C4-2B (cell line): Measurements from ENCODE around the gene CD37.
"Not testable (repeated sequence)": the region's sequence is repeated elsewhere in the genome, so short reads cannot be mapped to it uniquely, and the experiment has no call there.

Experiments used
- H3K27ac ChIP-seq: fragments of 450-650 bp; 2 replicates; pipeline ENCODE4 v1.5.1; 2017
- ZFX ChIP-seq: fragments of 450-650 bp; IDR thresholded peaks from 2 replicates; pipeline ENCODE4 v1.6.1; 2017
- TF ChIP-seq, protein P1 (sequence below): fragments of 450-650 bp; conservative IDR thresholded peaks from 2 replicates; pipeline ENCODE4 v1.5.1; 2017; ENCODE audit warnings: mild to moderate bottlenecking

The CD37 gene

DNA sequence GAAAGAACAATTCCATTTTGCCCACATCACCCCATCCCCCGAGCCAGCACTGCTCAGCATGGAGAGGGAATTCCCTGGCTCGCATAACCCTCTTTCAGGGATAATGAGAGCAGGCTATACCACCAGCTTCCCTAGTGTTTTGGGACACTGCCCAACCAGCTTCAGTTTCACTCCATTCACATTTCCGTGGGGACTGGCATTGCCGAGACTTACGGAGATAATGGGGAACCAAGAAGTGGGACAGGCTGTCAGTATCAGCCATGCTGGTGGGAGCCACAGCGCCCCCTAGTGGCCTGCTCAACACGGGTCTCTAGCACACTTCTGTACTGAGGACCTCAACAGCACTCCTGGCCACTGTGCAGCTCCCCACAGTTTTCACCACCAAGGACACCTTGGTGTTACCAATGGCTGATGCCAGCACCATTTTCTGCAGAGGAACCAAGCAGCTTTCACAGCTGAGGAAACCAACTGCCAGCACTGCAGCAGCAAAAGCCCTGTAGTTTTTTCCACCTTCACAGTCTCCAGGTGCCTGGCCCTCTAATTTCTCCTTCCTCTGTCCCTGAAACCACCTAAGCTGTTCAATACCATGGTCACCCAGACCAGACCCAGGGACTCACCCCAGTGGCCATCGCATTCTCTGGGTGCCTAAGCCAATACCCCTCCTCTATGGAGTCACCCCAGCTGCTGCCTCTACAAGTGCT is 33.9 kb upstream of the CD37 start:
- no peak overlapping the region for H3K27ac ChIP-seq
- no peak for TF ChIP-seq ZFX
- TF ChIP-seq, protein P1, sequence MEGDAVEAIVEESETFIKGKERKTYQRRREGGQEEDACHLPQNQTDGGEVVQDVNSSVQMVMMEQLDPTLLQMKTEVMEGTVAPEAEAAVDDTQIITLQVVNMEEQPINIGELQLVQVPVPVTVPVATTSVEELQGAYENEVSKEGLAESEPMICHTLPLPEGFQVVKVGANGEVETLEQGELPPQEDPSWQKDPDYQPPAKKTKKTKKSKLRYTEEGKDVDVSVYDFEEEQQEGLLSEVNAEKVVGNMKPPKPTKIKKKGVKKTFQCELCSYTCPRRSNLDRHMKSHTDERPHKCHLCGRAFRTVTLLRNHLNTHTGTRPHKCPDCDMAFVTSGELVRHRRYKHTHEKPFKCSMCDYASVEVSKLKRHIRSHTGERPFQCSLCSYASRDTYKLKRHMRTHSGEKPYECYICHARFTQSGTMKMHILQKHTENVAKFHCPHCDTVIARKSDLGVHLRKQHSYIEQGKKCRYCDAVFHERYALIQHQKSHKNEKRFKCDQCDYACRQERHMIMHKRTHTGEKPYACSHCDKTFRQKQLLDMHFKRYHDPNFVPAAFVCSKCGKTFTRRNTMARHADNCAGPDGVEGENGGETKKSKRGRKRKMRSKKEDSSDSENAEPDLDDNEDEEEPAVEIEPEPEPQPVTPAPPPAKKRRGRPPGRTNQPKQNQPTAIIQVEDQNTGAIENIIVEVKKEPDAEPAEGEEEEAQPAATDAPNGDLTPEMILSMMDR, result peak; percentile 95

GRCh38 chr19:49301866-49302252 is 33.3 kb upstream of the CD37 start:
- no peak for TF ChIP-seq ZFX
- TF ChIP-seq, protein P1, result no peak
- H3K27ac ChIP-seq, result no peak overlapping the region

DNA sequence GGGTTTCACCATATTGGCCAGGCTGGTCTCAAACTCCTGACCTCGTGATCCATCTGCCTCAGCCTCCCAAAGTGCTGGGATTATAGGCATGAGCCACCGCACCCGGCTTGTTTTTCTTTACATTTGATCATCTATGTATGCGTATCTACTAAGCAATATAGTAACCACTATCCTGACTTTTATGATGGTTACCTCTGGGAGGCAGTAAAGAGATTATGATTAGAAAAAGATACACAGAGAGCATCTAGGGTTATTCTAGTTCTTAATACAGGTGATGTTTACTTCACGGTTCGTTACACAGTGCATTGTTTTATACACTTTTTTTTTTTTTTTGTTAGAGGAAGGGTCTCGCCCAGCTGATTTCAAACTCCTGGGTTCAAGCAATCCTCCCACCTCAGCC is 28.5 kb upstream of the CD37 start:
- H3K27ac ChIP-seq, result not testable (repeated sequence)
- TF ChIP-seq, protein P1, result peak; percentile 17

DNA sequence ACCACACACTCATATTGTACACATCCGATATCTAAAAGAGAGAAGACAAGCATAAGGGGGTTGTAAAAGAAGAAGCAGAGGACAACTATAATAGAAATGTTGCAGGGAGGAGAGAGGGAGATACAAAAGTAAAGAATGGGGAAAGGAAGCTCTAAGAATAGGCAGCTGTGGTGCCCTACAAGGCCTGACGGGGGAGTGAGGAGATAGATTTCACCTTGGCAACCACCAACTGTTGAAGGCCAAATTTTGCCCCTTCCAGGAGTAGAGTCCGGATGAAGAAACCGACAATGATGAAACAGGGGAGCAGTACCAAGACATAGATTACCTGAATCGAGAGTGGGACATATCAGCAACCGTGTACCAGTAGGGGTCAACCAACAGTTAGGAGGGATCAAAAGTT is 26.1 kb upstream of the CD37 start:
- no peak for TF ChIP-seq ZFX
- TF ChIP-seq, protein P1, result no peak
- no peak overlapping the region for H3K27ac ChIP-seq

DNA sequence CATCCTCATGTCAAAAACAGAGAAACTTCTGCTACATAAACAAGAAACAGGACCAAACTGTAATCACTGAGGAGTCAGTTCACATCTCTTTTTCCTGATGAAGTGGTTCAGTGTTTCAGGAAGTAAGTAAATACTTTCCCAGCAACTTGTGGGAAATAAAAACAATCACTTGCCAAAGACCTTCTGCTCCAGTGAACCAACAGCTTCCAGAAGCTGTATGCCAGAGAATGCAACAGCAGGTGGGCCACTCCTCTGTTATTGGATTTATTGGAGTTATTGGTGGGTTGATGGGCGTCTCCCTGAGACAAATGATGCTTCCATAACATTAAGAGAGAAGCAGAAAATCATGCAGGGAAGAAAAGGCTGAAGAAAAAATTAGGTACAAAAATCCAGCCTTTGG is 20.1 kb upstream of the CD37 start:
- TF ChIP-seq ZFX, result no peak
- TF ChIP-seq, protein P1, result no peak
- no peak overlapping the region for H3K27ac ChIP-seq

DNA sequence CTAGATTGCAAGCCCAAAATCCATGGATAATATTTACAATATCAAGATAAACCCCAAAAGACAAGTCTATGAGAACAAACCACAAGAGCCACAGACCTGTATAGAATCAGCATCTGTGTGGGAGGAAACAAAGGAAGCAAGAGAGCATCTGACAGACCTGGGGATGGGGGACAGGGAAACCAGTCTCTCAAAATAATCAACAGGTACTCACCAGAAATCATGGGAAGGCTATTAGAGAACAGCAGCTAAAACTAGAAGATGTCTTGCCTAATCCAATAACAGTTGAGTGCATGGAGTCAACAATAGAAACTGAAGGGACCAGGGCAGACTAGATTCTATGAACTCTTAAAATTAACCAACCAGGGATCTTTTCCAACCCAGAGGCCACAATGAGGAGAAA is 18.9 kb upstream of the CD37 start:
- no peak for TF ChIP-seq ZFX
- TF ChIP-seq, protein P1, result no peak
- no peak overlapping the region for H3K27ac ChIP-seq

DNA sequence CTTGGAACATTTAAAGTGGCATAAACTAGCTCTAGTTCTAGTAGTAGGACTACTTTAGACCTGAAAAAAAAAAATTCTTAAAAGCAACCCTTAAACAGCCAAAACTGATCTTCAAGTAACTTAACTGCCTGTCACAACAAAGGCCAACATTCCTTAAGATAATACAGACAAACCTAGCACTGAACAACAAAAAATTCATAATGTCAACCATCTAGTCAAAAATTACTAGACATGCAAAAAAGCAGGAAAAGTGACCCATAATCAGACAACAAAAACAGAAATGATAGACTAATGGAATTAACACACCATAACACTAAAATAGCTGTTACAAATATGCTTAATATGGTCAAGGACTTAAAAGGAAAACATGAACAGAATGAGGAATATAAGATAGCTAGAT is 16.9 kb upstream of the CD37 start:
- H3K27ac ChIP-seq, result no peak overlapping the region
- no peak for TF ChIP-seq ZFX
- TF ChIP-seq, protein P1, result no peak
